GM21515 (cell line): ENCODE measurements around the gene NACA.
"Not testable (repeated sequence)": the region's sequence is repeated elsewhere in the genome, so short reads cannot be mapped to it uniquely, and the experiment has no call there.

ENCODE experiments used
- ATAC-seq: cut with Tn5 transposase; IDR thresholded peaks from one replicate; pipeline ENCODE4 v1.9.1; 2021; ENCODE audit not compliant: unreplicated experiment

The NACA gene

GRCh38 chr12:56725723-56726102 is 614 bp upstream of the NACA start:
- ATAC-seq, result no peak

- ATAC-seq, result no peak
Measured at GRCh38 chr12:56724701-56724971, 463 bp downstream of the NACA start.

- no peak for ATAC-seq
Measured at GRCh38 chr12:56723889-56724700, 1.0 kb downstream of the NACA start.

GRCh38 chr12:56723352-56723751 is 1.7 kb downstream of the NACA start:
- no peak for ATAC-seq

- ATAC-seq, result no peak
Measured at GRCh38 chr12:56722832-56723231, 2.3 kb downstream of the NACA start.

- ATAC-seq, result no peak
Measured at GRCh38 chr12:56721721-56722120, 3.4 kb downstream of the NACA start.

- no peak for ATAC-seq
Measured at GRCh38 chr12:56721216-56721615, 3.9 kb downstream of the NACA start.

GRCh38 chr12:56720731-56721151 is 4.4 kb downstream of the NACA start:
- ATAC-seq, result no peak

- ATAC-seq, result no peak
Measured at GRCh38 chr12:56719056-56719455, 6.0 kb downstream of the NACA start.

GRCh38 chr12:56718636-56719035 is 6.5 kb downstream of the NACA start:
- ATAC-seq, result no peak

- no peak for ATAC-seq
Measured at GRCh38 chr12:56718149-56718548, 7.0 kb downstream of the NACA start.

GRCh38 chr12:56716933-56717880 is 7.9 kb downstream of the NACA start:
- ATAC-seq, result no peak

GRCh38 chr12:56716458-56716857 is 8.6 kb downstream of the NACA start:
- no peak for ATAC-seq

- no peak for ATAC-seq
Measured at GRCh38 chr12:56715798-56716197, 9.3 kb downstream of the NACA start.

GRCh38 chr12:56714431-56714929 is 10.6 kb downstream of the NACA start:
- no peak for ATAC-seq

GRCh38 chr12:56713345-56713744 is 11.8 kb downstream of the NACA start:
- no peak for ATAC-seq

GRCh38 chr12:56709759-56710376 is 15.2 kb downstream of the NACA start:
- ATAC-seq, result no peak

- ATAC-seq, result not testable (repeated sequence)
Measured at GRCh38 chr12:56704522-56704921, 20.6 kb downstream of the NACA start.

- no peak for ATAC-seq
Measured at GRCh38 chr12:56699020-56699661, 26.0 kb downstream of the NACA start.

GRCh38 chr12:56695327-56696101 is 29.6 kb downstream of the NACA start:
- ATAC-seq, result no peak
